GM23338 (cell line): ENCODE results near the gene C19orf81. TPM values are rescaled to one million over a fixed set of nuclear protein-coding genes. Genes with fewer than 3 reads are reported as not detected.

Experiments used
- ATAC-seq: fragments of 200-7000 bp; cut with Tn5 transposase; 3 replicates; pipeline ENCODE4 v1.9.1; 2020
- DNase-seq: peaks from one replicate; pipeline ENCODE4 v3.0.0-alpha.2; 2015; ENCODE audit warnings: low spot score
- H2AFZ ChIP-seq: fragments of 200-600 bp; sonication (generic); 2 replicates; pipeline ENCODE4 v1.8.0; 2016; ENCODE audit warnings: antibody characterized with exemption, mild to moderate bottlenecking, moderate library complexity
- H3F3A ChIP-seq: fragments of 200-600 bp; sonication (generic); replicated peaks from 2 replicates; pipeline ENCODE4 v1.8.0; 2017; ENCODE audit warnings: antibody characterized with exemption, mixed run types, low read depth
- H3K27ac ChIP-seq: fragments of 200-600 bp; sonication (generic); 2 replicates; pipeline ENCODE4 v1.6.1; 2016; ENCODE audit warnings: low read depth
- H3K27me3 ChIP-seq: fragments of 200-600 bp; sonication (generic); 2 replicates; pipeline ENCODE4 v1.8.0; 2016; ENCODE audit warnings: mild to moderate bottlenecking, mixed run types, moderate library complexity; ENCODE audit not compliant: insufficient read depth
- H3K36me3 ChIP-seq: fragments of 200-600 bp; sonication (generic); 2 replicates; pipeline ENCODE4 v1.8.0; 2016; ENCODE audit warnings: mild to moderate bottlenecking; ENCODE audit not compliant: insufficient read depth
- H3K4me1 ChIP-seq: fragments of 200-600 bp; sonication (generic); 2 replicates; pipeline ENCODE4 v1.8.0; 2016; ENCODE audit warnings: mild to moderate bottlenecking, moderate library complexity; ENCODE audit not compliant: insufficient read depth
- H3K4me2 ChIP-seq: fragments of 200-600 bp; sonication (generic); 2 replicates; pipeline ENCODE4 v1.7.1; 2017; ENCODE audit warnings: mixed run types
- H3K4me3 ChIP-seq: fragments of 200-600 bp; sonication (generic); 2 replicates; pipeline ENCODE4 v1.6.1; 2016; ENCODE audit warnings: mixed run types
- H3K79me2 ChIP-seq: fragments of 200-600 bp; sonication (generic); replicated peaks from 2 replicates; pipeline ENCODE4 v1.8.0; 2017; ENCODE audit warnings: mild to moderate bottlenecking; ENCODE audit not compliant: insufficient read depth
- H3K9me2 ChIP-seq: fragments of 200-600 bp; sonication (generic); 2 replicates; pipeline ENCODE4 v1.8.0; 2017; ENCODE audit not compliant: insufficient read depth
- H4K20me1 ChIP-seq: fragments of 200-600 bp; sonication (generic); replicated peaks from 2 replicates; pipeline ENCODE4 v1.8.0; 2017; ENCODE audit warnings: mild to moderate bottlenecking; ENCODE audit not compliant: insufficient read depth
- H3K27ac Mint-ChIP-seq: 2 replicates; pipeline ENCODE4 v1.8.0; 2020; ENCODE audit warnings: inconsistent platforms, mild to moderate bottlenecking, moderate library complexity, mixed read lengths
- H3K27me3 Mint-ChIP-seq: 3 replicates; pipeline ENCODE4 v1.8.0; 2022; ENCODE audit warnings: low read depth, mild to moderate bottlenecking, moderate library complexity, mixed read lengths, inconsistent platforms; ENCODE audit not compliant: insufficient read depth, poor library complexity
- H3K36me3 Mint-ChIP-seq: 3 replicates; pipeline ENCODE4 v1.8.0; 2021; ENCODE audit warnings: low read depth, mild to moderate bottlenecking, inconsistent platforms, moderate library complexity, mixed read lengths
- H3K4me1 Mint-ChIP-seq: 3 replicates; pipeline ENCODE4 v1.8.0; 2020; ENCODE audit warnings: mild to moderate bottlenecking, inconsistent platforms, mixed read lengths
- H3K4me3 Mint-ChIP-seq: 3 replicates; pipeline ENCODE4 v1.8.0; 2021; ENCODE audit warnings: moderate library complexity, mild to moderate bottlenecking, inconsistent platforms, mixed read lengths
- H3K9me3 Mint-ChIP-seq: 3 replicates; pipeline ENCODE4 v1.8.0; 2020; ENCODE audit warnings: moderate library complexity, mild to moderate bottlenecking, inconsistent platforms, mixed read lengths
- CREB1 ChIP-seq: fragments of 250-450 bp; sonication (Bioruptor Pico); IDR thresholded peaks from 2 replicates; pipeline ENCODE4 v1.5.0; 2020; ENCODE audit warnings: low read depth, mild to moderate bottlenecking, moderate library complexity
- CTCF ChIP-seq, 2 experiments: fragments of 200-600 bp in 1 of 2; sonication (generic) in 1 of 2; conservative IDR thresholded peaks; 2 replicates each; pipeline versions ENCODE4 v1.5.1 to v1.6.1; 2016 to 2017; ENCODE audit warnings: antibody characterized with exemption in 2 of 2, low read depth in 2 of 2, mild to moderate bottlenecking in 2 of 2, moderate library complexity in 1 of 2
- ETS1 ChIP-seq: IDR thresholded peaks from 2 replicates; pipeline ENCODE4 v1.6.1; 2016; ENCODE audit warnings: antibody characterized with exemption
- JUNB ChIP-seq: IDR thresholded peaks from one replicate; pipeline ENCODE4 v1.6.1; 2016; ENCODE audit warnings: antibody characterized with exemption; ENCODE audit not compliant: unreplicated experiment
- NANOG ChIP-seq: IDR thresholded peaks from 2 replicates; pipeline ENCODE4 v1.6.1; 2016; ENCODE audit warnings: antibody characterized with exemption, borderline replicate concordance
- POLR2AphosphoS5 ChIP-seq: IDR thresholded peaks from 2 replicates; pipeline ENCODE4 v1.6.1; 2016; ENCODE audit warnings: antibody characterized with exemption, low read depth
- REST ChIP-seq: IDR thresholded peaks from one replicate; pipeline ENCODE4 v1.6.1; 2018; ENCODE audit warnings: antibody characterized with exemption; ENCODE audit not compliant: unreplicated experiment
- STAT1 ChIP-seq: IDR thresholded peaks from one replicate; pipeline ENCODE4 v1.6.1; 2016; ENCODE audit warnings: antibody characterized with exemption; ENCODE audit not compliant: unreplicated experiment
- ZNF462 ChIP-seq: fragments of 250-450 bp; sonication (Bioruptor Pico); IDR thresholded peaks from 2 replicates; pipeline ENCODE4 v1.5.0; 2020; ENCODE audit warnings: mild to moderate bottlenecking, moderate library complexity
- polyA plus RNA-seq: library from polyadenylated mRNA; unstranded; fragments of >200 nt; fragmentation: Nextera tagmentation; extraction: Ambion mirVana; gene quantifications from 2 replicates; pipeline ENCODE4 v1.2.1, GENCODE V29; 2016
- total RNA-seq: library from RNA; depleted of rRNA; stranded (reverse); fragments of >200 nt; shearing (Covaris generic); gene quantifications from 2 replicates; pipeline ENCODE4 v1.2.3, GENCODE V29; 2014

Gene C19orf81
- total and polyA plus RNA-seq, 2 experiments from 2014 or later: 23.2 to 54.3 TPM

GRCh38 chr19:50657222-50657669, 8.0 kb downstream of the C19orf81 start (continued):
- TF ChIP-seq ETS1 (no peak), CTCF (conservative IDR thresholded peaks at IDR 0.05; ENCODE audit: low read depth in 2 of 2) (no peak), REST (no peak), POLR2AphosphoS5 (no peak), STAT1 (no peak)

- H3F3A ChIP-seq: 0 out of 2 replicates have a peak, but pooled peaks cover 2% of the 10 kb centered on the region
- peak overlapping the region; percentile 68; the same call in 2 of the 3 replicates for H3K4me3 Mint-ChIP-seq
- H3K9me2 ChIP-seq: no peaks in the 10 kb centered on the region
- peak; percentile 88 for ATAC-seq
- H3K79me2 ChIP-seq: no peaks in the 10 kb centered on the region
- H3K4me1 Mint-ChIP-seq: no peaks in the 10 kb centered on the region; the same call in 2 of the 3 replicates
- H2AFZ ChIP-seq: peak overlapping the region; percentile 70; the same call in 1 of the 2 replicates
- H3K36me3 ChIP-seq: no peaks in the 10 kb centered on the region
- no peaks in the 10 kb centered on the region for H3K27me3 ChIP-seq
- H3K36me3 Mint-ChIP-seq: peaks cover 58% of the 10 kb centered on the region
- no peak overlapping the region for H3K27ac Mint-ChIP-seq
- H3K4me1 ChIP-seq: peaks cover 26% of the 10 kb centered on the region
- H3K4me3 ChIP-seq: peak overlapping the region; percentile 94
- peak; percentile 100 for DNase-seq
- no peaks in the 10 kb centered on the region; the same call in 1 of the 2 replicates for H4K20me1 ChIP-seq
- peaks cover 94% of the 10 kb centered on the region for H3K9me3 Mint-ChIP-seq
- peak overlapping the region; percentile 93 for H3K4me2 ChIP-seq
- peak overlapping the region; percentile 82 for H3K27ac ChIP-seq
- H3K27me3 Mint-ChIP-seq: peaks cover 15% of the 10 kb centered on the region
- TF ChIP-seq ETS1 (0 out of 2 replicates have a peak, but pooled peaks have one; percentile 43), JUNB (no peak), NANOG (no peak), POLR2AphosphoS5 (peak; percentile 89), CREB1 (no peak), ZNF462 (CRISPR knock-in tag) (no peak)
These were observed 8.6 kb downstream of the C19orf81 start for GRCh38 chr19:50657712-50658440.
